GM12875 (cell line): ENCODE measurements around the gene FBXO21.
A peak's percentile ranks its signal among the peaks of the same experiment; 100 is the strongest.

Experiments
- H3K4me3 ChIP-seq: one replicate; pipeline ENCODE4 v1.5.1; 2011; ENCODE audit warnings: low read depth, low read length, control low read depth
- CTCF ChIP-seq: IDR thresholded peaks from 2 replicates; pipeline ENCODE4 v1.5.1; 2011; ENCODE audit warnings: low read depth, mild to moderate bottlenecking, control low read depth, inconsistent platforms, low read length, moderate library complexity, borderline replicate concordance; ENCODE audit not compliant: insufficient read depth

Gene FBXO21

DNA sequence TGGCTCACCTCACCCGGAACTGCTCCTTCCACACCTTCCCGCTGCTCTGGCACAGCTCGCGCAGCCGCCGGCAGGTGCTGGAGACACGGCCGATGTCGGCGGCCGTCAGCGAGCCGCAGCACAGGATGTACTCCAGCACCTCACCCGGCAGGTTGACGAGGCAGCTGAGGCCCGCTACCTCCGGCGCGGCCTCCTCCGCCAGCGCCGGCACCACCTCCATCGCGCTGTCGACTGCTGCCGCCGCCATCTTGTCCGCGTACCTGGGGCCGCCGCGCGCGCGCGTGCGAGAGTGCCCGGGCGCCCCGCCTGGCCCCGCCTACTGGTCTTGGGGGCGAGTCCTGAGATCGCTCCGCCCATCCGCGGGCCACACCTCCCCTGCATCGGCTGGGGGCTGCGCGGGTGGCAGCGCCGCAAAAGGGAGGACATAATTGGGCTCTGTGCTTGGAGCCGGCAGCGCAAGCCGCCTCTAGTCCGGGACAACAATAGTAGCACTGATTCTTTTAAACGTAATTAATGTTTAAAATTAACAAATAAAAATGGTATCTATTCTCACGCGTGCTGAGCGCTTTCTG lies at the start of gene FBXO21:
Gene FBXO21 (minus strand): TSS at position 261 of the 572 bp plus-strand sequence. CDS start 14 bp downstream, at position 247.
- H3K4me3 ChIP-seq: peak within 1 kb of the TSS; percentile 99
- no peak for TF ChIP-seq CTCF

DNA sequence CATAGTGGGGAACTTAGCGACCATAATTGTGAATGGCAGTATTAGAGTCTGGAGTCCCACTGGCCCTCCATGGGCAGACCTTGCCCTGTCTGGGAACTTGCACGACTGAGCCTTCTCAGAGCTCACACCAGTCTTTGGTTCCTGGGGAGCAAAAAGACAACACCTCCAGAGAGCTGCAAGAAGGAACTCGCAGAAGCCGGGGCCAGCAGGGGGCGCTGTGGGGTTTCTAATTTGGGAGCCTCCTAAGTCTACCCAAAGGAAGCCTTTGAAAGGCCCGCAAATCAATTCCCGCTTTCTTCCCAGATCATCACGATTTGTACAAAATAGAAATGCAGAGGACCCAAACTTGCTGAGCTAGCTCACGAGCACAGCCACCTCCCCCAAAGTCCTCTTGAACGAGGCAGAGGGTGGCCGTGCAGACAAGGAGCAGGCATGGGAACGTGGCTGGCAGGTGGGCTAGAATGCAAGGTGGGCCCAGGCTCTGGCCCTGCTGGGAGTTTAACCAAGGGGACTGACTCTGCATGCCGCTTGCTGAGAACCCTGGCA lies 46.3 kb upstream of the FBXO21 start:
- TF ChIP-seq CTCF: peak; percentile 85
- no peak overlapping the region for H3K4me3 ChIP-seq

DNA sequence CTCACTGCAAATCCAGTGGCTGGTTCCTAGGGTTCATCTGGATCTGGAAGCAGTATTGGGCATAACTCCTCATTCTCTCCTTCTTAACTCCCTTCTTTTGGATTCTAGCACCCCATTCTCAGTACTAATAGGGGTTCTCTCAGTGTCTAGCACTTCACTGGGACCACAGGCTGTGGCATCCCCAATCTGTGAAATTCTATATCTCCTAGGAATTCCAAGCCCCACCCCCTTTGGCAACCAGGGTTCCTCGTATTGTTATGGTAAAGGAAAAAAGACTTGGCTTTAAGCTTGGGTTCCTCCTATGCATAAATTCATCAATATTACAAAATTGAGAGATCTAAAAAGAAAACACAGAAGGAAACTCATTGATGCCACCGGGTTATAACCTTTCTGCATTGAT lies 45.0 kb upstream of the FBXO21 start:
- H3K4me3 ChIP-seq: no peak overlapping the region
- TF ChIP-seq CTCF: no peak

GRCh38 chr12:117234441-117234840 lies 44.2 kb upstream of the FBXO21 start:
- no peak for TF ChIP-seq CTCF
- H3K4me3 ChIP-seq: no peak overlapping the region

DNA sequence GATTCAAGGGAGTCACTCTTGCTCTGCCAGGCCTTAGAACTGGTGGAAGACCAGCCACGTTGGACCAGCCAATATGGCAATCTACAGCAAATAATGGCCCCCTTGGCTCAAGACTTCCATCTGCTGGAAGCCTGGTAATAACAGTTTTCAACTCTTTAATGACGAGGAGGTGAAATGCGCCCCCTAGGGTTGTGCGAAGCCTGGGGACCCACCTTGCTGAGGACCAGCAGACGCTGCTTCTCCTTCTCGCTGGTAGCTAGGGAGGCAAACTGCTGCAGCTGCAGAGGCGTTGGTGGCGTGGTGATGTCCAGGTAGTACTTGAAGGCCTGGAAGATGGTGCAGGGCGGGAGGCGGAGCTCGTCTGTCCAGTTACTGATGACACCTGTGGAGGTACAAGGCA lies 41.5 kb upstream of the FBXO21 start:
- 0 out of 2 replicates have a peak, but pooled peaks have one; percentile 12 for TF ChIP-seq CTCF
- no peak overlapping the region for H3K4me3 ChIP-seq

- no peak overlapping the region for H3K4me3 ChIP-seq
- no peak for TF ChIP-seq CTCF
These were observed 38.0 kb upstream of the FBXO21 start for GRCh38 chr12:117228239-117228638.

GRCh38 chr12:117227000-117227653 lies 36.9 kb upstream of the FBXO21 start:
- TF ChIP-seq CTCF: no peak
- H3K4me3 ChIP-seq: no peak overlapping the region
